ENCODE results near the gene DAB2. TPM values are rescaled to one million over a fixed set of nuclear protein-coding genes. Genes with fewer than 3 reads are reported as not detected.
A peak's percentile ranks its signal among the peaks of the same experiment; 100 is the strongest.

Gene DAB2
- total RNA-seq, 4 donors from 2014 or later: 13.6 to 25.7 (median 19.2) TPM

DNA sequence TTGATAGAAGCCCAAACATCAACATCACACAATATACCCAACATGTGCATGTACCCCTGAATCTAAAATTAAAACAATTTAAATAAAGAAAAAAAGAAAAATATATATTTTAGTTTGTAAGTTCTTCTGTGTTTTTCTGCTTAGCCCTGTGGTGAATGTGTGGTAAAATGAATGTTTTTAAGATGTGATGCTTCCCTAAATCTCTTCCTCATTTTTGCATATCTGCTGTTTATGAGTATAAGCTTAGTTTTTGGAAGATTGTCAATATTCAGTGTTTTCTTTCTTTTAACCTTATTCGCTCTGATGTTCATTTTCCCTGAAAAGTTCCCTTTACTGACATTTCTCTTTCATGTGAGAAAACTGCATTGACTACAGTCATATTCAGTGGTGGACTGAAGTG is 44.4 kb upstream of the DAB2 start:
- 83% methylated on average over 1 of the region's 1 CpG for WGBS, 2 donors
- no peak for DNase-seq (ENCODE audit: low spot score in 2 of 2)
- H3K4me3 ChIP-seq (ENCODE audit: low read depth, poor library complexity, severe bottlenecking): no peak overlapping the region
- TF ChIP-seq POLR2A (IDR thresholded peaks at IDR 0.05): no peak
- TF ChIP-seq, protein P1, sequence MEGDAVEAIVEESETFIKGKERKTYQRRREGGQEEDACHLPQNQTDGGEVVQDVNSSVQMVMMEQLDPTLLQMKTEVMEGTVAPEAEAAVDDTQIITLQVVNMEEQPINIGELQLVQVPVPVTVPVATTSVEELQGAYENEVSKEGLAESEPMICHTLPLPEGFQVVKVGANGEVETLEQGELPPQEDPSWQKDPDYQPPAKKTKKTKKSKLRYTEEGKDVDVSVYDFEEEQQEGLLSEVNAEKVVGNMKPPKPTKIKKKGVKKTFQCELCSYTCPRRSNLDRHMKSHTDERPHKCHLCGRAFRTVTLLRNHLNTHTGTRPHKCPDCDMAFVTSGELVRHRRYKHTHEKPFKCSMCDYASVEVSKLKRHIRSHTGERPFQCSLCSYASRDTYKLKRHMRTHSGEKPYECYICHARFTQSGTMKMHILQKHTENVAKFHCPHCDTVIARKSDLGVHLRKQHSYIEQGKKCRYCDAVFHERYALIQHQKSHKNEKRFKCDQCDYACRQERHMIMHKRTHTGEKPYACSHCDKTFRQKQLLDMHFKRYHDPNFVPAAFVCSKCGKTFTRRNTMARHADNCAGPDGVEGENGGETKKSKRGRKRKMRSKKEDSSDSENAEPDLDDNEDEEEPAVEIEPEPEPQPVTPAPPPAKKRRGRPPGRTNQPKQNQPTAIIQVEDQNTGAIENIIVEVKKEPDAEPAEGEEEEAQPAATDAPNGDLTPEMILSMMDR (IDR thresholded peaks at IDR 0.05): no peak
- intact Hi-C loops (cut with DNase I; ENCODE audit: low total_unique reads): no loop called here

DNA sequence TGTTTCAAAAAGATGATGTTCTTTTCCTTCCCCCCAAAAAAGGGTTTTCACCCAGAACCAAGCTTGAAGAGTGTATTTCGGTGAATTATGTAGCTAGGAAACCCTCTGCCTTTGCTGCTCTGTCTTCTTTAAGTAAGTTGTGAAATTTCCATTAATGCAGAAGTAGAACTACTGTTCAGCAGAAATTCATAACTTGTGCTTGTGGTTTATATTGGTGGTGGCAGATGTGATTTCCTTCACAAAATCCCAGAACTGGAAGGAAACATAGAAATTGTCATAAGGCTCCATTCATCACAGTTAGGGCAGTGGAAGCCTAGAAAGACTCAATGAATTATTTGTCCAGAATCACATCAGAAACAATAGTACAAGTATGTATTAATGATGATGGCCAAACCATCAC is 42.1 kb upstream of the DAB2 start:
- H3K4me3 ChIP-seq (ENCODE audit: low read depth, poor library complexity, severe bottlenecking): no peak overlapping the region
- TF ChIP-seq, protein P1 (IDR thresholded peaks at IDR 0.05): no peak
- no peak for TF ChIP-seq POLR2A (IDR thresholded peaks at IDR 0.05)
- 80 to 83% methylated on average over 1 of the region's 1 CpG for WGBS, 2 donors
- intact Hi-C loops (cut with DNase I; ENCODE audit: low total_unique reads): no loop called here
- no peak for DNase-seq (ENCODE audit: low spot score in 2 of 2)

GRCh38 chr5:39465843-39466242 is 41.1 kb upstream of the DAB2 start:
- DNase-seq (ENCODE audit: low spot score in 2 of 2): no peak
- no peak overlapping the region for H3K4me3 ChIP-seq (ENCODE audit: low read depth, poor library complexity, severe bottlenecking)
- intact Hi-C loops (cut with DNase I; ENCODE audit: low total_unique reads): no loop called here
- 68 to 74% methylated on average over 2 of the region's 2 CpGs for WGBS, 2 donors
- no peak for TF ChIP-seq POLR2A (IDR thresholded peaks at IDR 0.05)
- TF ChIP-seq, protein P1 (IDR thresholded peaks at IDR 0.05): no peak

DNA sequence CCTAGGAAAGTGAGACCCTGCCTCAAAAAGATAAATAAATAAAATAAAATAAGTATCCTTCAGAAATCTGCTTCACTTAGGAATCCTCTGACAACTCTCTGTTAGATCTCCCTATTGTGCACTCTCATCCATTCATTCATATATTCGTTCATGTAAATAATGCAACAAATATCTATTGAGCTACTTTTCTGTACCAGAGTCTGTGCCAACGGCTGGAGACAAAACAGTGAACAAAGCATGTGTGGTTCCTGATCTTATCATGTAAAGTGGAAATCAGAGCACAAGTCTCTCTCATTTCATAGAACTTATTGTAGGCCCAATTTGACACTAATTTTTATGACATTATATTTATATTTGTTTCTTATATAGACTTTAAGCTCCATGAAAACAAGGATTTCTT is 40.3 kb upstream of the DAB2 start:
- DNase-seq (ENCODE audit: low spot score in 2 of 2): no peak
- intact Hi-C loops (cut with DNase I; ENCODE audit: low total_unique reads): no loop called here
- H3K4me3 ChIP-seq (ENCODE audit: low read depth, poor library complexity, severe bottlenecking): no peak overlapping the region
- TF ChIP-seq POLR2A (IDR thresholded peaks at IDR 0.05): no peak
- TF ChIP-seq, protein P1 (IDR thresholded peaks at IDR 0.05): no peak
- 68 to 71% methylated on average over 2 of the region's 2 CpGs for WGBS, 2 donors

GRCh38 chr5:39464088-39464487 is 39.3 kb upstream of the DAB2 start:
- TF ChIP-seq, protein P1 (IDR thresholded peaks at IDR 0.05): no peak
- TF ChIP-seq POLR2A (IDR thresholded peaks at IDR 0.05): no peak
- peak in 1 of 2 donors; percentile 26 for DNase-seq (ENCODE audit: low spot score in 2 of 2)
- intact Hi-C loops (cut with DNase I; ENCODE audit: low total_unique reads): no loop called here
- H3K4me3 ChIP-seq (ENCODE audit: low read depth, poor library complexity, severe bottlenecking): no peak overlapping the region
- 58 to 64% methylated on average over 5 of the region's 5 CpGs for WGBS, 2 donors

- TF ChIP-seq POLR2A (IDR thresholded peaks at IDR 0.05): no peak
- TF ChIP-seq, protein P1 (IDR thresholded peaks at IDR 0.05): no peak
- H3K4me3 ChIP-seq (ENCODE audit: low read depth, poor library complexity, severe bottlenecking): no peak overlapping the region
- intact Hi-C loops (cut with DNase I; ENCODE audit: low total_unique reads): no loop called here
- DNase-seq (ENCODE audit: low spot score in 2 of 2): no peak
- WGBS, 2 donors: 72 to 81% methylated on average over 6 of the region's 6 CpGs
These were observed 37.4 kb upstream of the DAB2 start for GRCh38 chr5:39462211-39462610.

Measured in lower leg skin (tissue), 4 donors.